Measurements from ENCODE around the gene CCDC127. TPM values are rescaled to one million over a fixed set of nuclear protein-coding genes. Genes with fewer than 3 reads are reported as not detected.

CCDC127 gene
- polyA plus RNA-seq, 3 donors = 0.68 to 1.5 (median 0.85) TPM

DNA sequence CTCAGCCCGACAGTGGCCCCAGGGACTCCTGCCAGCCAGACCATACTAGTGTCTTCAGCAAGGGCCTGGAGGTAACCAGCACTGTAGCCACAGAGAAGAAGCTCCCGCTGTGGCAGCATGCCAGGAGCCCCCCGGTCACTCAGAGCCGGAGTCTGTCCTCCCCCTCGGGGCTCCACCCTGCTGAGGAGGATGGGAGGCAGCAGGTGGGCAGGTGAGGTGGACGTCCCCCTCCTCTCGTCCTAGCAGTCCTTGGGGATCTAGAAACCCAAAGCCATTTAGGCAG lies 54.7 kb downstream of the CCDC127 start:
- H3K27me3 Mint-ChIP-seq (ENCODE audit: low read depth in 3 of 3) = peaks cover 9 to 12% (median 11%) of the 10 kb centered on the region in 3 donors
- no peak overlapping the region for H3K4me3 ChIP-seq (replicated peaks in 1 of 3; ENCODE audit: low read depth in 2 of 3, low read length in 3 of 3)
- no peak overlapping the region for H3K4me3 Mint-ChIP-seq
- intact Hi-C loops (cut with micrococcal nuclease) = no loop called here
- no peak overlapping the region for H3K27ac ChIP-seq (ENCODE audit: low read depth in 1 of 2, low read length in 2 of 2)
- no peak overlapping the region for H3K4me2 ChIP-seq (replicated peaks; ENCODE audit: extremely low read depth, low read length, poor library complexity, severe bottlenecking)
- H3K9ac ChIP-seq (ENCODE audit: insufficient read depth, low read length, poor library complexity, severe bottlenecking) = no peak overlapping the region
- no peaks in the 10 kb centered on the region for H4K20me1 ChIP-seq (ENCODE audit: insufficient read depth, low read length)
- no peaks in the 10 kb centered on the region for H3K36me3 Mint-ChIP-seq
- TF ChIP-seq, protein P1, sequence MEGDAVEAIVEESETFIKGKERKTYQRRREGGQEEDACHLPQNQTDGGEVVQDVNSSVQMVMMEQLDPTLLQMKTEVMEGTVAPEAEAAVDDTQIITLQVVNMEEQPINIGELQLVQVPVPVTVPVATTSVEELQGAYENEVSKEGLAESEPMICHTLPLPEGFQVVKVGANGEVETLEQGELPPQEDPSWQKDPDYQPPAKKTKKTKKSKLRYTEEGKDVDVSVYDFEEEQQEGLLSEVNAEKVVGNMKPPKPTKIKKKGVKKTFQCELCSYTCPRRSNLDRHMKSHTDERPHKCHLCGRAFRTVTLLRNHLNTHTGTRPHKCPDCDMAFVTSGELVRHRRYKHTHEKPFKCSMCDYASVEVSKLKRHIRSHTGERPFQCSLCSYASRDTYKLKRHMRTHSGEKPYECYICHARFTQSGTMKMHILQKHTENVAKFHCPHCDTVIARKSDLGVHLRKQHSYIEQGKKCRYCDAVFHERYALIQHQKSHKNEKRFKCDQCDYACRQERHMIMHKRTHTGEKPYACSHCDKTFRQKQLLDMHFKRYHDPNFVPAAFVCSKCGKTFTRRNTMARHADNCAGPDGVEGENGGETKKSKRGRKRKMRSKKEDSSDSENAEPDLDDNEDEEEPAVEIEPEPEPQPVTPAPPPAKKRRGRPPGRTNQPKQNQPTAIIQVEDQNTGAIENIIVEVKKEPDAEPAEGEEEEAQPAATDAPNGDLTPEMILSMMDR (IDR thresholded peaks at IDR 0.05) = no peak
- WGBS (ENCODE audit: insufficient coverage) = 96% methylated on average over 7 of the region's 7 CpGs
- H3K79me2 ChIP-seq (ENCODE audit: insufficient read depth, low read length) = no peaks in the 10 kb centered on the region
- H3K36me3 ChIP-seq (replicated peaks in 1 of 2; ENCODE audit: control insufficient read depth in 1 of 2, insufficient read depth in 2 of 2, low read length in 2 of 2) = no peaks in the 10 kb centered on the region
- H3K4me1 Mint-ChIP-seq = no peaks in the 10 kb centered on the region
- no peak overlapping the region for H2AFZ ChIP-seq (ENCODE audit: insufficient read depth, low read depth, low read length, poor library complexity, severe bottlenecking)
- no peaks in the 10 kb centered on the region for H3K4me1 ChIP-seq (ENCODE audit: control insufficient read depth in 1 of 2, insufficient read depth in 2 of 2, low read length in 2 of 2)
- DNase-seq = no peak
- H3K9me3 ChIP-seq (replicated peaks in 1 of 2; ENCODE audit: control insufficient read depth in 1 of 2, insufficient read depth in 1 of 2, low read length in 2 of 2) = peaks cover 0 to 7% of the 10 kb centered on the region in 2 donors
- peaks cover 3 to 16% (median 6%) of the 10 kb centered on the region in 7 donors for H3K9me3 Mint-ChIP-seq
- no peak overlapping the region for H3K27ac Mint-ChIP-seq
- no peaks in the 10 kb centered on the region for H3K27me3 ChIP-seq (ENCODE audit: control insufficient read depth in 2 of 2, insufficient read depth in 2 of 2, low read length in 2 of 2)

DNA sequence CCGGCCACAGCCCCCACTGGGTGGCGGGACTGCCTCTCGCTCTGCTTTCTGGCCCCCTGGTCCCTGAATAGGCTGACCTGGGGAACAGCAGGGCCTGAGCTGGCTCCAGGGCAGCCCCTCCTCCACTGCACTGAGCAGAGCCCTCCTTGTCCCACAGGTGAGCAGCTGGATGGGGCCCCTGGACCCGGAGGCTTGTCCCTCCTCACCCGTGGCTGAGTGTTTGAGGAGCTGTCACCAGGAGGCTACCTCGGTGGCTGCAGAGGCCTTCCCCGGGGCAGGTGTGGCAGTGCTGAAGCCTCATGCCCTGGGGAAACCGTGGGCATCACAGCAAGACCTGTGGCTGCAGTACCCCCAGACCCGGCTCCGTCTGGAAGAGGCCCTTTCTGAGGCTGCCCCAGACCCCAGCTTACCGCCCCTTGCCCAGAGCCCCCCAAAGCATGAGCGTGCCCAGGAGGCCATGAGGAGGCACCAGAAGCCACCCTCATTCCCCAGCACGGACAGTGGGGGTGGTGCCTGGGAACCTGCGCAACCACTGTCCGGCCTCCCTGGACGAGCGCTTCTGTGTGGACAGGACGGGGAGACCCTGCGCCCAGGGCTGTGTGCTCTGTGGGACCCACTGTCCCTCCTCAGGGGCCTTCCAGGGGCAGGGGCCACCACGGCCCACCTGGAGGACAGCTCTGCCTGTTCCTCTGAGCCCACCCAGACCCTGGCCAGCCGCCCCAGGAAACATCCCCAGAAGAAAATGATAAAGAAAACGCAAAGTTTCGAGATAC lies 55.2 kb downstream of the CCDC127 start:
- intact Hi-C loops (cut with micrococcal nuclease) = no loop called here
- no peak overlapping the region for H3K27ac ChIP-seq (ENCODE audit: low read depth in 1 of 2, low read length in 2 of 2)
- 91% methylated on average over 23 of the region's 23 CpGs for WGBS (ENCODE audit: insufficient coverage)

More for the DNA sequence above, 55.2 kb downstream of the CCDC127 start:
- H3K9me3 Mint-ChIP-seq = peaks cover 3 to 16% (median 6%) of the 10 kb centered on the region in 7 donors
- TF ChIP-seq, protein P1 (IDR thresholded peaks at IDR 0.05) = no peak
- DNase-seq = no peak
- Histone ChIP-seq H3K79me2 (ENCODE audit: insufficient read depth, low read length) (no peaks in the 10 kb centered on the region), H3K9me3 (replicated peaks in 1 of 2; ENCODE audit: control insufficient read depth in 1 of 2, insufficient read depth in 1 of 2, low read length in 2 of 2) (peaks cover 0 to 7% of the 10 kb centered on the region in 2 donors), H3K36me3 (replicated peaks in 1 of 2; ENCODE audit: control insufficient read depth in 1 of 2, insufficient read depth in 2 of 2, low read length in 2 of 2) (no peaks in the 10 kb centered on the region), H3K27me3 (ENCODE audit: control insufficient read depth in 2 of 2, insufficient read depth in 2 of 2, low read length in 2 of 2) (no peaks in the 10 kb centered on the region), H4K20me1 (ENCODE audit: insufficient read depth, low read length) (no peaks in the 10 kb centered on the region), H3K4me1 (ENCODE audit: control insufficient read depth in 1 of 2, insufficient read depth in 2 of 2, low read length in 2 of 2) (no peaks in the 10 kb centered on the region), H2AFZ (ENCODE audit: insufficient read depth, low read depth, low read length, poor library complexity, severe bottlenecking) (no peak overlapping the region), H3K9ac (ENCODE audit: insufficient read depth, low read length, poor library complexity, severe bottlenecking) (no peak overlapping the region), H3K4me3 (replicated peaks in 1 of 3; ENCODE audit: low read depth in 2 of 3, low read length in 3 of 3) (no peak overlapping the region), H3K4me2 (replicated peaks; ENCODE audit: extremely low read depth, low read length, poor library complexity, severe bottlenecking) (no peak overlapping the region)
- H3K4me3 Mint-ChIP-seq = no peak overlapping the region
- peaks cover 9 to 12% (median 12%) of the 10 kb centered on the region in 3 donors for H3K27me3 Mint-ChIP-seq (ENCODE audit: low read depth in 3 of 3)
- H3K27ac Mint-ChIP-seq = no peak overlapping the region
- no peaks in the 10 kb centered on the region for H3K36me3 Mint-ChIP-seq
- no peaks in the 10 kb centered on the region for H3K4me1 Mint-ChIP-seq

Measured in CD14-positive monocyte (primary cell).